ENCODE results near the gene C2orf92. TPM values are rescaled to one million over a fixed set of nuclear protein-coding genes. Genes with fewer than 3 reads are reported as not detected.

Gene C2orf92
- total and polyA plus RNA-seq, 2 donors (not counting 3 experiments of a cell fraction or from before 2014, with no cell fraction given) = 1.8 to 7.9 TPM

- Histone ChIP-seq H3K4me1 (ENCODE audit: control insufficient read depth, extremely low read depth, insufficient read depth, low read length) (no peaks in the 10 kb centered on the region), H3K4me2 (ENCODE audit: insufficient read depth, low read length) (no peak overlapping the region), H3K9ac (replicated peaks; ENCODE audit: extremely low read depth, insufficient read depth, low read length) (no peak overlapping the region), H3K27me3 (ENCODE audit: control insufficient read depth in 2 of 2, insufficient read depth in 2 of 2, low read length in 2 of 2) (peaks cover 2% of the 10 kb centered on the region in 2 experiments), H4K20me1 (replicated peaks; ENCODE audit: control insufficient read depth, extremely low read depth, insufficient read depth, low read length) (no peaks in the 10 kb centered on the region), H3K36me3 (ENCODE audit: control insufficient read depth in 2 of 2, extremely low read depth in 1 of 2, insufficient read depth in 2 of 2, low read length in 2 of 2) (no peaks in the 10 kb centered on the region), H3K9me1 (replicated peaks; ENCODE audit: control insufficient read depth, extremely low read depth, insufficient read depth, low read length) (no peaks in the 10 kb centered on the region), H3K27ac (ENCODE audit: insufficient read depth, low read depth, low read length) (no peak overlapping the region), H3K9me3 (replicated peaks; ENCODE audit: control insufficient read depth, insufficient read depth, low read length) (no peaks in the 10 kb centered on the region), H3K4me3 (replicated peaks in 1 of 3; ENCODE audit: insufficient read depth in 1 of 3, low read depth in 1 of 3, low read length in 3 of 3) (no peak overlapping the region), H3K79me2 (ENCODE audit: control insufficient read depth, insufficient read depth, low read length) (no peaks in the 10 kb centered on the region), H2AFZ (ENCODE audit: low read depth, low read length) (no peak overlapping the region)
- dilution Hi-C loops (cut with MboI; ENCODE audit: extremely low pct_ligation_motif_present, low sequenced_read_pairs) = no loop called here
- TF ChIP-seq GATA2 (IDR thresholded peaks at IDR 0.05; ENCODE audit: insufficient read depth, insufficient read length, low read depth, low read length) (no peak), POLR2AphosphoS5 (IDR thresholded peaks at IDR 0.05; ENCODE audit: insufficient read depth, low read depth, low read length) (no peak), JUN (IDR thresholded peaks at IDR 0.05; ENCODE audit: borderline replicate concordance, insufficient read depth, insufficient read length, low read depth) (no peak), FOS (IDR thresholded peaks at IDR 0.05; ENCODE audit: borderline replicate concordance, insufficient read depth, low read length) (no peak), MYC (IDR thresholded peaks at IDR 0.05; ENCODE audit: low read depth, low read length) (no peak), POLR2A (IDR thresholded peaks at IDR 0.05; ENCODE audit: low read depth, low read length) (no peak), EZH2 (IDR thresholded peaks at IDR 0.05; ENCODE audit: borderline replicate concordance, low read depth, low read length, severe bottlenecking) (no peak)
- TF ChIP-seq, protein P1, sequence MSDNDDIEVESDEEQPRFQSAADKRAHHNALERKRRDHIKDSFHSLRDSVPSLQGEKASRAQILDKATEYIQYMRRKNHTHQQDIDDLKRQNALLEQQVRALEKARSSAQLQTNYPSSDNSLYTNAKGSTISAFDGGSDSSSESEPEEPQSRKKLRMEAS (IDR thresholded peaks at IDR 0.05; ENCODE audit: insufficient read depth, insufficient read length) = no peak
- TF ChIP-seq, protein P2, sequence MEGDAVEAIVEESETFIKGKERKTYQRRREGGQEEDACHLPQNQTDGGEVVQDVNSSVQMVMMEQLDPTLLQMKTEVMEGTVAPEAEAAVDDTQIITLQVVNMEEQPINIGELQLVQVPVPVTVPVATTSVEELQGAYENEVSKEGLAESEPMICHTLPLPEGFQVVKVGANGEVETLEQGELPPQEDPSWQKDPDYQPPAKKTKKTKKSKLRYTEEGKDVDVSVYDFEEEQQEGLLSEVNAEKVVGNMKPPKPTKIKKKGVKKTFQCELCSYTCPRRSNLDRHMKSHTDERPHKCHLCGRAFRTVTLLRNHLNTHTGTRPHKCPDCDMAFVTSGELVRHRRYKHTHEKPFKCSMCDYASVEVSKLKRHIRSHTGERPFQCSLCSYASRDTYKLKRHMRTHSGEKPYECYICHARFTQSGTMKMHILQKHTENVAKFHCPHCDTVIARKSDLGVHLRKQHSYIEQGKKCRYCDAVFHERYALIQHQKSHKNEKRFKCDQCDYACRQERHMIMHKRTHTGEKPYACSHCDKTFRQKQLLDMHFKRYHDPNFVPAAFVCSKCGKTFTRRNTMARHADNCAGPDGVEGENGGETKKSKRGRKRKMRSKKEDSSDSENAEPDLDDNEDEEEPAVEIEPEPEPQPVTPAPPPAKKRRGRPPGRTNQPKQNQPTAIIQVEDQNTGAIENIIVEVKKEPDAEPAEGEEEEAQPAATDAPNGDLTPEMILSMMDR (IDR thresholded peaks at IDR 0.05; ENCODE audit: extremely low read depth in 1 of 2, insufficient read depth in 1 of 2, low read depth in 1 of 2, low read length in 2 of 2) = no peak
- BruUV-seq (replicated peaks) = no TSS peak
- CTCF ChIA-PET = interaction anchor here (1.5 kb wide), 1 partner anchor 113 kb away, joined by 6 read pairs; no protein-coding TSS in a partner anchor
- intact Hi-C loops (cut with micrococcal nuclease) = no loop called here
- DNase-seq (ENCODE audit: low read depth, low spot score) (no peak), FAIRE-seq (no peak)
- POLR2A ChIA-PET = no interaction called here
Observed at GRCh38 chr2:97703741-97704140, 34.2 kb downstream of the C2orf92 start.

Data from endothelial cell of umbilical vein (primary cell).